ENCODE results near the gene LAMB1. TPM values are rescaled to one million over a fixed set of nuclear protein-coding genes. Genes with fewer than 3 reads are reported as not detected.
A peak's percentile ranks its signal among the peaks of the same experiment; 100 is the strongest.

The LAMB1 gene
- total and polyA plus RNA-seq, 7 donors, result 17.0 to 45.9 (median 25.8) TPM

DNA sequence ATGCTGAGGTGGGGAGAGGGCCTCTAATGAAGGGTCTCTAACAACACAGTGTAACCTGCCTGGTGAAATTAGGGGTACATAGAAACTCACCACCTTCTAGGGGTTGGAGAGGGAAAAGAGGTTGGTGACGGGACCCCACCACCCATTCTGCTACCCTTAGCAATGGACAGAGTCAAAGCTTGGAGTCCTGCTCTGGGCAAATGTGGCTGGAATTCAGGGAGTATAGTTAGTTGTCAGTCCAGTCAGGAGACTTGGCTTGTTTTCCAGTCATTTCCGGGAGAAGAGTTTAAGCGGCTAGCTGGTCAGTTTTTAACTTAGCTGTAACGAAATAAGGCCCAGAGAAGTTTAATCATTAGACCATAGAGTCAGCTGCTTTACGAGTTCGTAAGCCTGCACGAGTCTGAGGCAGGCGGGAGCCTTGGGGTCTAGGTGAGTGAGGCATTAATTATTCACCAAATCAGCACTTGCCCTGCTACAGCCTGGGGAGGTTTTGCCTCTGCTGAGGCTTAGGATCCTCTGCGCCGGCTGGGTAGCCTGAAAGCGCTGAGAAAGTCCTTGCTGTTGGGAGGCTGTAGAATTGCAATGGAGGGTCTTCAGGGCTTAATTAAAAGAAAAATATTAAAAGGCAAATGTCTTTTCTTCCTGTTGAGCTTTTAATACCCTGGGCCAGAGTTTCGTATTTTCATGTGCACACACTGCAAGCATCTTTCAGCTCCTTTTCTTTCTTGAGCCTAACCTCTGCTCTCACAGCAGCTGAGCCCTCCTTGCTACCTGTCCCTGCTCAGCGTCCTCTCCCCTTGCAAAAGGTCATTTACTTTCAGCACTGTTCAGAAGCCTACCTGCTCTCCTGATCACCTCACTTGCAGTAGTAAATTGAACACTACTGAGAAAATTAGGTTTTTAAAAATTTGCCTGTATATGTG lies 1.5 kb upstream of the LAMB1 start:
- Histone ChIP-seq H3K4me3 (peak overlapping the region; percentile 68), H3K9me3 (no peaks in the 10 kb centered on the region), H3K4me1 (peaks cover 3% of the 10 kb centered on the region), H3K27me3 (ENCODE audit: insufficient read depth in 3 of 3, low read length in 2 of 3) (peaks cover 0 to 57% (median 9%) of the 10 kb centered on the region in 3 donors), H3K36me3 (ENCODE audit: insufficient read depth in 1 of 2, low read depth in 1 of 2) (no peaks in the 10 kb centered on the region), H3K27ac (no peak overlapping the region)
- DNase-seq, result no peak
- WGBS, 3 donors, result 48 to 53% (median 51%) methylated on average over 13 of the region's 13 CpGs
- no peak for ATAC-seq
- intact Hi-C loops (cut with DNase I), result loop anchor here in 1 of 2 donors (5.0 kb wide), 1 partner anchor 93 kb away; no protein-coding TSS in a partner anchor
- TF ChIP-seq, protein P1, sequence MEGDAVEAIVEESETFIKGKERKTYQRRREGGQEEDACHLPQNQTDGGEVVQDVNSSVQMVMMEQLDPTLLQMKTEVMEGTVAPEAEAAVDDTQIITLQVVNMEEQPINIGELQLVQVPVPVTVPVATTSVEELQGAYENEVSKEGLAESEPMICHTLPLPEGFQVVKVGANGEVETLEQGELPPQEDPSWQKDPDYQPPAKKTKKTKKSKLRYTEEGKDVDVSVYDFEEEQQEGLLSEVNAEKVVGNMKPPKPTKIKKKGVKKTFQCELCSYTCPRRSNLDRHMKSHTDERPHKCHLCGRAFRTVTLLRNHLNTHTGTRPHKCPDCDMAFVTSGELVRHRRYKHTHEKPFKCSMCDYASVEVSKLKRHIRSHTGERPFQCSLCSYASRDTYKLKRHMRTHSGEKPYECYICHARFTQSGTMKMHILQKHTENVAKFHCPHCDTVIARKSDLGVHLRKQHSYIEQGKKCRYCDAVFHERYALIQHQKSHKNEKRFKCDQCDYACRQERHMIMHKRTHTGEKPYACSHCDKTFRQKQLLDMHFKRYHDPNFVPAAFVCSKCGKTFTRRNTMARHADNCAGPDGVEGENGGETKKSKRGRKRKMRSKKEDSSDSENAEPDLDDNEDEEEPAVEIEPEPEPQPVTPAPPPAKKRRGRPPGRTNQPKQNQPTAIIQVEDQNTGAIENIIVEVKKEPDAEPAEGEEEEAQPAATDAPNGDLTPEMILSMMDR (IDR thresholded peaks at IDR 0.05), result no peak

DNA sequence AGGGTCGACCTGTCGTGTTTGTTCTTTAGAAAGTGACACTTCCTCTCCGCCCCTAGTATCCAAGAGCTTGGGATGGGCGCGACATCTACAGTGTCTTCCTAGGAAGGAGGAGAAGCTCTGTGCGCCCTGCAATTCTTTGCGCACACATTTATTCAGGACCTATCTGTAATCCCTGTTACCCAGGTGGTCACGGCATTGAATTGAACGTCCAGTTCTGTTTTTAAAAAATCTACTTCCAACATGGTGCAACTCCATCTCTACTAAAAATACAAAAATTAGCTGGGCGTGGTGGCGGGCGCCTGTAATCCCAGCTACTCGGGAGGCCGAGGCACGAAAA lies 606 bp upstream of the LAMB1 start:
- 49 to 56% (median 56%) methylated on average over 15 of the region's 15 CpGs for WGBS, 3 donors
- TF ChIP-seq, protein P1 (IDR thresholded peaks at IDR 0.05), result no peak
- peak overlapping the region; percentile 68 for H3K4me3 ChIP-seq
- ATAC-seq, result no peak
- no peak for DNase-seq
- intact Hi-C loops (cut with DNase I), result loop anchor here in 1 of 2 donors (5.0 kb wide), 1 partner anchor 94 kb away; no protein-coding TSS in a partner anchor
- H3K36me3 ChIP-seq (ENCODE audit: insufficient read depth in 1 of 2, low read depth in 1 of 2), result no peaks in the 10 kb centered on the region
- peaks cover 3% of the 10 kb centered on the region for H3K4me1 ChIP-seq
- peaks cover 0 to 58% (median 9%) of the 10 kb centered on the region in 3 donors for H3K27me3 ChIP-seq (ENCODE audit: insufficient read depth in 3 of 3, low read length in 2 of 3)
- H3K9me3 ChIP-seq, result no peaks in the 10 kb centered on the region
- no peak overlapping the region for H3K27ac ChIP-seq

DNA sequence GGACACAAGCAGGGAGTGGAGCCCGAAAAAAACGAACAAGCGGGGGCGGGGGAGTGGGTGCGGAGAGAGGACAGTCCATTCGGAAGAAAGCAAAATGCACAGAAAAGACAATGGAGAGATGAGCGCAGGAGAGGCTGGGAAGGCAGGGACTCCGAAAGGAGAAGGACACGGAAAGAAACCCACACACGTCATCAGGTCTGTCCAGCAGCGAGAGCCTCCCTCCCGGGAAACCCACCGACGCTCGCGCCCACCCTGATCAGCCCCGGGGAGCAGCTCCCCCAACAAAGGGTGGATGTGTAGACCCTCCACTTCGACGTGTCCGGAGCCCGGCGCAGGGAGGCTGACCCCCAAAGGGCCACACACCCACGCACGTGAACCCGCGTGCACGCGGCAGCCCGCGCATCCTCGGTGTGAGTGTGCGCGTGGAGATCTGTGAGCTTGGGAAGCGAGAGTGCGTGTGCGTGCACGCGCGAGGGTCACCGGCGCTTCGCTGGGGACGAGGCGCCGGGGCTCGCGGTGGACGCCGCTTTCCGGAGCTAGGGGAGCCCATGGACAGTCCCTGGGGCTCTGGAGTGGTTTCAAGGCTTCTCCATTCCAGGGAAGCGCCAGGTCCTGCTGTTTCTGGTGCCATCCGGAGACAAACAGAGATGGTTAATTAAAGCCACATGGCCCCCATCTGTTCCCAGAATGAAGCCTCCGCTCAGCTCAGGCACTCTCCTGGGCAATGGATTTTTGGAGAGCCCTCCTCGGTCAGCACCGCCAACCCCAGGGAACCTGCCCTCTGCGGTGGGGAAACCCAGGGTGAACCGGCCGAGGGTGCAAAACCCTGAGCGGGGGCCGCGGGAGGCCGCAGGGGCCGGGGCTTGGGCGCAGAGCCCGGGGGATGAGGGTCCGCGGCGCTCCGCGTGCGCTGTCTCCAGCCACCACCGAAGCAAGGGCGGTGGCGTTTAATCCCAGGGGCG lies 916 bp downstream of the LAMB1 start:
- intact Hi-C loops (cut with DNase I), result loop anchor here in 1 of 2 donors (5.0 kb wide), 1 partner anchor 95 kb away; no protein-coding TSS in a partner anchor
- 1% methylated on average over 75 of the region's 75 CpGs for WGBS, 3 donors
- Histone ChIP-seq H3K4me3 (peak overlapping the region; percentile 68), H3K27me3 (ENCODE audit: insufficient read depth in 3 of 3, low read length in 2 of 3) (peaks cover 0 to 64% (median 9%) of the 10 kb centered on the region in 3 donors), H3K9me3 (no peaks in the 10 kb centered on the region), H3K27ac (peak overlapping the region; percentile 53), H3K4me1 (peaks cover 3% of the 10 kb centered on the region), H3K36me3 (ENCODE audit: insufficient read depth in 1 of 2, low read depth in 1 of 2) (no peaks in the 10 kb centered on the region)
- ATAC-seq, result peak in 3 of 4 donors; percentile 14 to 43 (median 23)
- DNase-seq, result peak in 1 of 2 donors; percentile 47
- TF ChIP-seq, protein P1 (IDR thresholded peaks at IDR 0.05), result no peak

DNA sequence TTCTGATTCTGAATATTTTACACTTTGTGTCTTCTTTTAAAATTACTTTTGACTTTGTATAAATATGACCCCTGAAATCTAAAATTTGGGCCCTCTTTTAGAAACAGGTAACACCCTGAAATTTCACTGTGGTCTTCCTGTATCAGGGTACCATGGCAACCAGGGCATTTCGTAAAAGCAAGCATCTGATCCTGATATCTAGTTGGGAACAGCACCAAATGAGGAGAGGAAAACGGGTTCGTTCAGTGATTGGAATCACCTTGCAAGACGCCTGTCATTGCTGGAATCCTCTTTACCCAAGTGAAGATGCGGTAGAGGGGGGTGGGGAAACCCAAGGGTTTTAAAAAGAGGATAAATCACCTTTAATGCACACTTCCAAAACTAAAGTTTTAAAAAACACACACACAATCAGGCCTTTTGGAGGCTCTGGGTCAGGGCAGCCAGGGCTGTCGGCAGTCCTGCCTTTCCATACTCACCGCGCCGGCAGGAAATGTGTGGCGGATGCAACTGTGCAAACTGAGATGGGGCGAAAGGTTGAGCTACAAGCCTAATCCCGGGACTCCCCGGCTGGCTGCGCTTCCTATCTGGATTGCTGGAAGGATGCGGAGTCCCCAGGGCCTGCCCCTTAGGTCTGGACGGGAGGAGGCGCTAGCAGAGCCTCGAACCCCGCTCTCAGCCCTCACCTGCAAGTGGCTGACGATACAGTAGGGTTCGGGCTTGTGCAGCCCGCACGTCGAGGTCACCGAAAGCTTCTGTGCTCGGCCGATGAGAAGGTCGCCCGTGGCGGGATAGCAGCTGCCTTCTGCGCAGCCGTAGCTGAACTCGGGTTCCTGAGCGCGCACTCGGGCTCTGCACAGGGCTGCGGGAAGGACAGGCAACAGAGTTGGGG lies 1.8 kb downstream of the LAMB1 start:
- ATAC-seq, result peak; percentile 22 to 37 (median 32)
- Histone ChIP-seq H3K27ac (peak overlapping the region; percentile 53), H3K4me3 (peak overlapping the region; percentile 68), H3K4me1 (peaks cover 3% of the 10 kb centered on the region), H3K36me3 (ENCODE audit: insufficient read depth in 1 of 2, low read depth in 1 of 2) (no peaks in the 10 kb centered on the region), H3K27me3 (ENCODE audit: insufficient read depth in 3 of 3, low read length in 2 of 3) (peaks cover 0 to 64% (median 9%) of the 10 kb centered on the region in 3 donors), H3K9me3 (no peaks in the 10 kb centered on the region)
- WGBS, 3 donors, result 15 to 21% (median 17%) methylated on average over 37 of the region's 37 CpGs
- intact Hi-C loops (cut with DNase I), result loop anchor here in 1 of 2 donors (5.0 kb wide), 1 partner anchor 96 kb away; no protein-coding TSS in a partner anchor
- TF ChIP-seq, protein P1 (IDR thresholded peaks at IDR 0.05), result no peak
- DNase-seq, result peak; percentile 48 to 70
